HTR-8/SVneo (cell line): Measurements from ENCODE around the gene ENOSF1.

ENCODE experiments used
- DNase-seq: peaks from one replicate; pipeline ENCODE4 v3.0.0; 2011; ENCODE audit warnings: low spot score, mixed read lengths; ENCODE audit not compliant: insufficient read length
- FAIRE-seq: peaks from 2 replicates; lab custom pipeline; 2011; peaks lifted over from hg19 to GRCh38; lab: Jason Lieb, UNC

ENOSF1 gene

GRCh38 chr18:649341-649740 is 63.1 kb downstream of the ENOSF1 start:
- DNase-seq: no peak
- FAIRE-seq: no peak

- FAIRE-seq: no peak
- no peak for DNase-seq
Measured at GRCh38 chr18:647304-647703, 65.1 kb downstream of the ENOSF1 start.

- FAIRE-seq (no peak), DNase-seq (no peak)
Measured at GRCh38 chr18:644395-645004, 67.9 kb downstream of the ENOSF1 start.

GRCh38 chr18:641224-641623 is 71.2 kb downstream of the ENOSF1 start:
- no peak for FAIRE-seq

GRCh38 chr18:635171-635570 is 77.3 kb downstream of the ENOSF1 start:
- no peak for FAIRE-seq
- DNase-seq: no peak

More at GRCh38 chr18:641224-641623, 71.2 kb downstream of the ENOSF1 start:
- DNase-seq: no peak

GRCh38 chr18:634551-635045 is 77.8 kb downstream of the ENOSF1 start:
- FAIRE-seq: no peak
- DNase-seq: no peak

GRCh38 chr18:631560-631959 is 80.9 kb downstream of the ENOSF1 start:
- no peak for FAIRE-seq
- DNase-seq: no peak

- FAIRE-seq: no peak
- DNase-seq: no peak
Measured at GRCh38 chr18:629269-630150, 82.9 kb downstream of the ENOSF1 start.

- FAIRE-seq (no peak), DNase-seq (no peak)
Measured at GRCh38 chr18:627231-627630, 85.2 kb downstream of the ENOSF1 start.

GRCh38 chr18:623761-624620 is 88.4 kb downstream of the ENOSF1 start:
- FAIRE-seq: no peak
- DNase-seq: peak; percentile 37

- FAIRE-seq: no peak
- no peak for DNase-seq
Measured at GRCh38 chr18:622289-622688, 90.1 kb downstream of the ENOSF1 start.

GRCh38 chr18:621291-622043 is 91.0 kb downstream of the ENOSF1 start:
- no peak for FAIRE-seq
- no peak for DNase-seq
